ENCODE results near the gene EMCN. TPM values are rescaled to one million over a fixed set of nuclear protein-coding genes. Genes with fewer than 3 reads are reported as not detected.

The EMCN gene
- total and polyA plus RNA-seq, 2 donors (not counting 1 experiment from before 2014, with no cell fraction given): not detected

DNA sequence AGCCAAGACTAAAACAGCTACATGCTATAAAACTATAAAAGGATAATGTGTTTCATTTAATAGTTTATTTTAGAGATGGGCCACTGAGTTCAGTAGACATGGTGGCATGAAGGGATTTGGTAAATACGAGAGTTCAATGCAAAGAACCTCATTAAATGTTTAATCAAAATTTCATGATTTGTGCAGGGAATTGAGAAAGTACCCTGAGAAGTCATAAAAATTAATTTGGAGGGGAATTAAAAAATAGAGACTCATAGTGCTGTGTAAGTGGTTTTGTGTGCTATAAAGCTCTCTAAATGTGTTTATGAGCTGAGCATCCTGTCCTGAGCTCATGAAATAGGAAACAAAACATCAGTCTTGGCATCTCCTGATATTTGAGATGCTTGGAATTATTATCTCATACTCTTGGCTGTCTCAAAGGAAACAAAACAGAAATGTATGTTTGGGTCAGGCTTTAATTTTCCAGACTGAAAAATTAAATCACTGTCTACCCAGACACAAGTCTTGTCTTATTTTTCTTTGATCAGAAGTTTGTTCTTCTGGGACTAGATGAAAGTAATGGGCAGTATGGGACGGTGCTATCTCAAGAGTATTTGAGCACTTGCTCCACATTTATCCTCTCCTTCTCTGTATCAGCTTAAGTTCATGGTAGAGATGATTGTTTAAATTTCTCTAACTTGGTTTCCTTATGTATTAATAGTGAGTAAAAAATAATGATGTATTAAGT lies 38.0 kb upstream of the EMCN start:
- Histone ChIP-seq H3K4me1 (ENCODE audit: control insufficient read depth, extremely low read depth, insufficient read depth, low read length) (no peaks in the 10 kb centered on the region), H4K20me1 (ENCODE audit: control insufficient read depth, extremely low read depth, insufficient read depth, low read length) (no peaks in the 10 kb centered on the region), H2AFZ (ENCODE audit: low read length) (no peak overlapping the region), H3K9me3 (ENCODE audit: control insufficient read depth, insufficient read depth, low read depth, low read length) (no peaks in the 10 kb centered on the region), H3K79me2 (ENCODE audit: control insufficient read depth, insufficient read depth, low read length) (no peaks in the 10 kb centered on the region), H3K4me2 (ENCODE audit: extremely low read depth, insufficient read depth, low read length) (no peak overlapping the region), H3K27ac (ENCODE audit: insufficient read depth, low read length) (no peak overlapping the region), H3K4me3 (replicated peaks in 1 of 4; ENCODE audit: control extremely low read depth in 1 of 4, insufficient read depth in 1 of 4, low read depth in 3 of 4, low read length in 4 of 4) (no peak overlapping the region), H3K9ac (ENCODE audit: insufficient read depth, low read length) (no peak overlapping the region), H3K36me3 (ENCODE audit: control insufficient read depth, insufficient read depth, low read length) (no peaks in the 10 kb centered on the region), H3K27me3 (ENCODE audit: control insufficient read depth, insufficient read depth, low read length) (no peaks in the 10 kb centered on the region)
- TF ChIP-seq, protein P1, sequence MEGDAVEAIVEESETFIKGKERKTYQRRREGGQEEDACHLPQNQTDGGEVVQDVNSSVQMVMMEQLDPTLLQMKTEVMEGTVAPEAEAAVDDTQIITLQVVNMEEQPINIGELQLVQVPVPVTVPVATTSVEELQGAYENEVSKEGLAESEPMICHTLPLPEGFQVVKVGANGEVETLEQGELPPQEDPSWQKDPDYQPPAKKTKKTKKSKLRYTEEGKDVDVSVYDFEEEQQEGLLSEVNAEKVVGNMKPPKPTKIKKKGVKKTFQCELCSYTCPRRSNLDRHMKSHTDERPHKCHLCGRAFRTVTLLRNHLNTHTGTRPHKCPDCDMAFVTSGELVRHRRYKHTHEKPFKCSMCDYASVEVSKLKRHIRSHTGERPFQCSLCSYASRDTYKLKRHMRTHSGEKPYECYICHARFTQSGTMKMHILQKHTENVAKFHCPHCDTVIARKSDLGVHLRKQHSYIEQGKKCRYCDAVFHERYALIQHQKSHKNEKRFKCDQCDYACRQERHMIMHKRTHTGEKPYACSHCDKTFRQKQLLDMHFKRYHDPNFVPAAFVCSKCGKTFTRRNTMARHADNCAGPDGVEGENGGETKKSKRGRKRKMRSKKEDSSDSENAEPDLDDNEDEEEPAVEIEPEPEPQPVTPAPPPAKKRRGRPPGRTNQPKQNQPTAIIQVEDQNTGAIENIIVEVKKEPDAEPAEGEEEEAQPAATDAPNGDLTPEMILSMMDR (conservative IDR thresholded peaks at IDR 0.05 in 1 of 2, IDR thresholded peaks at IDR 0.05 in 1 of 2; ENCODE audit: low read depth in 1 of 2, low read length in 2 of 2): no peak
- TF ChIP-seq EZH2 (IDR thresholded peaks at IDR 0.05; ENCODE audit: low read length, missing control alignments): no peak
- peak in 1 of 2 donors; percentile 3 for DNase-seq (ENCODE audit: low read depth in 2 of 2)

DNA sequence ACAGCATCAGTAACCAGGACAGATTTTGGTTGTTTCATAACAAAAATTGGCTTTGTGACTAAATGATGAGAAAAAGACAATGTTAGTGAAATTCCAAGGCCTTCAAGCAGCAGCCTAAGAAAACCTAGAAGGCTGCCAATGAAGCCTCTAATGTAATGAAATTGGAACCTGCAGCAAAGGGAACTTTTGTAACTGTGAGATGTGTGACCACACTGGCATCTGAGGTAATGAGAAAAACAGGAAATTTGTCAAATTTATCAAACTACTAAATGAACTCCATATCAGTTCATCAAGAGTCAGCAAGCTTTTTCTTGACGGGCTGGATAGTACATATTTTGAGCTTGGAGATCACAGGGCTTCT lies 30.4 kb upstream of the EMCN start:
- H3K4me3 ChIP-seq (replicated peaks in 1 of 4; ENCODE audit: control extremely low read depth in 1 of 4, insufficient read depth in 1 of 4, low read depth in 3 of 4, low read length in 4 of 4): no peak overlapping the region
- no peak overlapping the region for H3K27ac ChIP-seq (ENCODE audit: insufficient read depth, low read length)
- H3K4me1 ChIP-seq (ENCODE audit: control insufficient read depth, extremely low read depth, insufficient read depth, low read length): no peaks in the 10 kb centered on the region
- no peak overlapping the region for H2AFZ ChIP-seq (ENCODE audit: low read length)
- H3K9ac ChIP-seq (ENCODE audit: insufficient read depth, low read length): no peak overlapping the region
- no peaks in the 10 kb centered on the region for H4K20me1 ChIP-seq (ENCODE audit: control insufficient read depth, extremely low read depth, insufficient read depth, low read length)
- TF ChIP-seq, protein P1 (conservative IDR thresholded peaks at IDR 0.05 in 1 of 2, IDR thresholded peaks at IDR 0.05 in 1 of 2; ENCODE audit: low read depth in 1 of 2, low read length in 2 of 2): no peak
- TF ChIP-seq EZH2 (IDR thresholded peaks at IDR 0.05; ENCODE audit: low read length, missing control alignments): no peak
- no peaks in the 10 kb centered on the region for H3K9me3 ChIP-seq (ENCODE audit: control insufficient read depth, insufficient read depth, low read depth, low read length)
- DNase-seq (ENCODE audit: low read depth in 2 of 2): no peak
- H3K79me2 ChIP-seq (ENCODE audit: control insufficient read depth, insufficient read depth, low read length): no peaks in the 10 kb centered on the region
- H3K36me3 ChIP-seq (ENCODE audit: control insufficient read depth, insufficient read depth, low read length): no peaks in the 10 kb centered on the region
- H3K4me2 ChIP-seq (ENCODE audit: extremely low read depth, insufficient read depth, low read length): no peak overlapping the region
- no peaks in the 10 kb centered on the region for H3K27me3 ChIP-seq (ENCODE audit: control insufficient read depth, insufficient read depth, low read length)

DNA sequence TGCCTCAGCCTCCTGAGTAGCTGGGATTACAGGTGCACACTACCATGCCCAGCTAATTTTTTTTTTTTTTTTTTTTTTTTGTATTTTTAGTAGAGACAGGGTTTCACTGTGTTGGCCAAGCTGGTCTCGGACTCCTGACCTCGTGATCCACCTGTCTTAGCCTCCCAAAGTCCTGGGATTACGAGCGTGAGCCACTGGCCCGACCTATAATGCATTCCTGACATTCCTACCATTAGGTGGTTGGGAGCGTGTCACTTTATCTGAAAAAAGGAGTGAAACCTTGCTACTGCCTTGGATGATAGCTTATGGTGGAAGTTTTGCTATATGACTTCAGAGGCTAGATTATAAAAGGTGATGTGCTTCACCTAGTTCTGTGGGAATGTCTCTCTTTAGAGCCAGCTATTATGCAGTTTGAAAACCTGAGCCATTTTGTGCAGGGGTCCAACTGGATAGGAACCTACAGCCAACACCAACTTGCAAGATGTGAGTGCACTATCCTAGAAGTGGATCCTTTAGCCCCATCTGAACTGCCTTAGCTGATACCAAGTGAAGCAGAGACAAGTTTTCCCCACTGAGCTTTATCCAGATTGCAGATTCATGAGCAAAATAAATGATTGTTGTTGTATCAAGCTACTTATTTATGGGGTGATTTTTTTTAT lies 29.8 kb upstream of the EMCN start:
- no peaks in the 10 kb centered on the region for H3K36me3 ChIP-seq (ENCODE audit: control insufficient read depth, insufficient read depth, low read length)
- no peak overlapping the region for H3K4me3 ChIP-seq (replicated peaks in 1 of 4; ENCODE audit: control extremely low read depth in 1 of 4, insufficient read depth in 1 of 4, low read depth in 3 of 4, low read length in 4 of 4)
- no peak for TF ChIP-seq EZH2 (IDR thresholded peaks at IDR 0.05; ENCODE audit: low read length, missing control alignments)

More for the DNA sequence above, 29.8 kb upstream of the EMCN start:
- no peaks in the 10 kb centered on the region for H3K27me3 ChIP-seq (ENCODE audit: control insufficient read depth, insufficient read depth, low read length)
- no peaks in the 10 kb centered on the region for H3K4me1 ChIP-seq (ENCODE audit: control insufficient read depth, extremely low read depth, insufficient read depth, low read length)
- H3K79me2 ChIP-seq (ENCODE audit: control insufficient read depth, insufficient read depth, low read length): no peaks in the 10 kb centered on the region
- H3K4me2 ChIP-seq (ENCODE audit: extremely low read depth, insufficient read depth, low read length): no peak overlapping the region
- no peak for DNase-seq (ENCODE audit: low read depth in 2 of 2)
- H4K20me1 ChIP-seq (ENCODE audit: control insufficient read depth, extremely low read depth, insufficient read depth, low read length): no peaks in the 10 kb centered on the region
- H3K9me3 ChIP-seq (ENCODE audit: control insufficient read depth, insufficient read depth, low read depth, low read length): no peaks in the 10 kb centered on the region
- H2AFZ ChIP-seq (ENCODE audit: low read length): no peak overlapping the region
- H3K27ac ChIP-seq (ENCODE audit: insufficient read depth, low read length): no peak overlapping the region
- H3K9ac ChIP-seq (ENCODE audit: insufficient read depth, low read length): no peak overlapping the region
